ENCODE measurements around the gene CXCL10.

The CXCL10 gene

GRCh38 chr4:75989846-75990528 is 33.3 kb downstream of the CXCL10 start:
- no peak for DNase-seq

GRCh38 chr4:75985116-75985515 is 38.2 kb downstream of the CXCL10 start:
- DNase-seq, result no peak

GRCh38 chr4:75980576-75980975 is 42.7 kb downstream of the CXCL10 start:
- no peak for DNase-seq

- DNase-seq, result no peak
These were observed 47.1 kb downstream of the CXCL10 start for GRCh38 chr4:75976177-75976576.

- no peak for DNase-seq
These were observed 49.5 kb downstream of the CXCL10 start for GRCh38 chr4:75973766-75974165.

Data from stimulated activated CD4-positive, alpha-beta T cell treated with anti-CD3 and anti-CD28 coated beads, Interleukin-15, amount 100 ng/mL, for 24 hours (primary cell).